Pancreas (tissue), 10 donors: Measurements from ENCODE around the gene LPAR1. TPM values are rescaled to one million over a fixed set of nuclear protein-coding genes. Genes with fewer than 3 reads are reported as not detected.
A peak's percentile ranks its signal among the peaks of the same experiment; 100 is the strongest.

ENCODE experiments used
- ATAC-seq, 4 donors: fragments of 200-7000 bp; cut with Tn5 transposase; one replicate each; pipeline versions ENCODE4 v1.8.0 to v1.9.1; 2020; ENCODE audit warnings: mild to moderate bottlenecking in 4 of 4, moderate library complexity in 4 of 4
- DNase-seq, 6 donors: peaks; one replicate each; pipeline ENCODE4 v3.0.0-alpha.2; 2020
- FAIRE-seq: peaks from 2 replicates; lab custom pipeline; 2012; peaks lifted over from hg19 to GRCh38; lab: Jason Lieb, UNC
- H3K27ac ChIP-seq, 4 donors: fragments of 200-600 bp; sonication (generic); 1 replicate in 3 of 4; 2 replicates in 1 of 4; pipeline versions ENCODE4 v1.5.0 to v1.8.0; 2020
- H3K27me3 ChIP-seq, 4 donors: fragments of 200-600 bp; one replicate each; pipeline ENCODE4 v1.8.0; 2021
- H3K36me3 ChIP-seq, 3 donors: fragments of 200-600 bp; sonication (generic) in 1 of 3; one replicate each; pipeline versions ENCODE4 v1.5.0 to v1.8.0; 2020 to 2021
- H3K4me1 ChIP-seq, 3 donors: fragments of 200-600 bp; one replicate each; pipeline ENCODE4 v1.8.0; 2021
- H3K4me3 ChIP-seq, 4 donors: fragments of 200-600 bp; sonication (generic) in 2 of 4; one replicate each; pipeline versions ENCODE4 v1.5.0 to v1.8.0; 2020 to 2021
- H3K9me3 ChIP-seq, 4 donors: fragments of 200-600 bp; one replicate each; pipeline ENCODE4 v1.8.0; 2021
- CTCF ChIP-seq, 4 donors: fragments of 200-600 bp; sonication (generic) in 3 of 4; IDR thresholded peaks; one replicate each; pipeline versions ENCODE4 v1.5.0 to v1.8.0; 2021; ENCODE audit warnings: antibody characterized with exemption in 4 of 4
- WGBS, 2 donors: extraction: QIAGEN DNeasy Blood & Tissue Kit; methylation state at CpG; one replicate each; pipeline ENCODE4 v1.1.7; 2013; 5-methylcytosine and 5-hydroxymethylcytosine counted together
- intact Hi-C, 3 donors: fragments of 100-400 bp; cut with DNase I; formaldehyde crosslinking; loops; one replicate each; pipeline versions ENCODE4 v1.11.1 to v1.14.2; 2022
- polyA plus RNA-seq, 2 donors: library from polyadenylated mRNA; stranded (reverse); fragments of 200-250 nt; gene quantifications; one replicate each; pipeline ENCODE4 v1.2.3, GENCODE V29; 2013
- total RNA-seq, 6 donors: library from RNA; stranded (reverse); fragmentation: NEBNext Ultra II Directional in 4 of 6; extraction: Animal tissue kit (Norgen Biotek cat#: 25700) in 4 of 6; gene quantifications; one replicate each; pipeline versions ENCODE4 v1.2.1 to v1.2.4, GENCODE V29; 2021 to 2023
- donor health status: healthy with polysubstance abuse.
- donor health status: DM: no; HTN: no; CAD: no; lungs with moderate emphysema.
- donor health status: DM: no; HTN: no; CAD: no.
- donor health status: control.
- donor health status: control.
- donor health status: Bipolar disorder and iron deficiency.
- donor health status: DM: yes; HTN: yes; CAD: no.
- donor health status: DM: no; HTN: no; CAD: no.
- donor health status: DM: no; HTN: no; CAD: no.
- donor health status: DM: yes; HTN: yes; CAD: no.

Gene LPAR1
- total and polyA plus RNA-seq, 8 donors, result 3.8 to 11.4 (median 5.2) TPM

DNA sequence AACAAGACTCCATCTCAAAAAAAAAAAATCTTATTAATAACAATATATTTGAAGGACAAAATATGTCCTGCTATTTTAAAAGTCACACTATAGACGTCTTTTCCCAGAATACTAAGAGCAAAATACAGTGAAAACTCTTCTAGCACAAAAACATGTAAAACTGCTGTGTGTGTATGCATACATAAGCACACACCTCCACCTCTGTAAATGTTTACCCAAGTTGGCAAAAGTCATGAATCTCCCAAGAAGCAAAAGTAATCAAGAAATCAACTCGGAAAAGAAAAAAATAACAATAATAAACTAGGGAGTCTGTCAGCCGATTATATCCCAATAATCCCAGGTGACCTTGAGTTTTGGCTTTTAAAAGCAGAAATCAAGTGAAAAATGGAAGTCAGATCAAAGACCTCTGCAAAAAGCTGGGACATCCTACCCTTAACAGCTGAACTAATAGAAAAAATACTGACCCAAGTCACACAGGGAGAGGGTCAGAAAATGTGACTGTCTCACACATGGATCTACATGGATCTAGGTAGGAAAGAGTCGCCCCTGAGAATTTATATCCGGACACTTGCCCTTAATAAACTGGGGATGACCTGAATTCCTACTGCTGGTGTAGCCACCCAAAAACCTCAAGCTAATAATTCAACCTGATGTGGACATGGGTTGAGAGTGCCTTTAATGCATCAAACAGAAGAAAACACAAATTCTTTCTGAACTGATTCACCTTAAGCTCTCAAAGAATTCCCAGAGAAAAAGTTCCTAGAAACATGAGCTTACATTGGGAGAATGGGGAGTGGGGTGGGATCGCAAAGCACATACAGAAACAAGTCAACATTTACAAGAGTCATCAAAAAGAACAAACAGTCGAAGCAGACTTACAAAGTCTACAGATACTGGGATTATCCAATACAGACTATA, 29.9 kb downstream of the LPAR1 start:
- Histone ChIP-seq H3K9me3 (no peaks in the 10 kb centered on the region), H3K4me1 (peaks cover 0 to 9% (median 5%) of the 10 kb centered on the region in 3 donors), H3K4me3 (no peak overlapping the region), H3K27ac (no peak overlapping the region), H3K27me3 (no peaks in the 10 kb centered on the region), H3K36me3 (no peaks in the 10 kb centered on the region)
- peak; percentile 47 for FAIRE-seq
- peak; percentile 69 to 86 (median 78) for ATAC-seq
- intact Hi-C loops, result no loop called here
- DNase-seq, result no peak
- WGBS, 2 donors, result 46 to 47% methylated on average over 7 of the region's 7 CpGs
- TF ChIP-seq CTCF (IDR thresholded peaks at IDR 0.05), result no peak

- TF ChIP-seq CTCF (IDR thresholded peaks at IDR 0.05), result no peak
- no peaks in the 10 kb centered on the region for H3K36me3 ChIP-seq
- FAIRE-seq, result no peak
- no peaks in the 10 kb centered on the region for H3K27me3 ChIP-seq
- no peaks in the 10 kb centered on the region for H3K9me3 ChIP-seq
- peaks cover 0 to 9% (median 0%) of the 10 kb centered on the region in 3 donors for H3K4me1 ChIP-seq
- no peak overlapping the region for H3K27ac ChIP-seq
- H3K4me3 ChIP-seq, result no peak overlapping the region
- DNase-seq, result no peak
- ATAC-seq, result peak in 1 of 4 donors; percentile 44
- WGBS, 2 donors, result 87% methylated on average over 1 of the region's 1 CpG
- intact Hi-C loops, result no loop called here
Measured at GRCh38 chr9:111005746-111006470, 32.4 kb downstream of the LPAR1 start.

DNA sequence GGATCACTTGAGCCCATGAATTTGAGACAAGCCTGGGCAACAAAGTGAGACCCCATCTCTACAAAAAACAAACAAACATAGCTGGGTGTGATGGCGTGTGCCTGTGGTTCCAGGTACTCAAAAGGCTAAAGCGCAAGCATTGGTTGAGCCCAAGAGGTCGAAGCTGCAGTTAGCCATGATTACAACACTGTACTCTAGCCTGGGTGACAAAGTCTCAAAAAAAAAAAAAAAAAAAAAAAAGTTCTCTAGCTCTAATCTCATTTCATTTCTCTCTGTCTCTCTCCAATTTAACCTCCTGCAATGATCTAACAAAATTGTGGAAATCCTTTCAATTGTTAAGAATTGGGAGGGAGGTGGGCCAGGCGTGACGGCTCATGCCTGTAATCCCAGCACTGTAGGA, 33.3 kb downstream of the LPAR1 start:
- ATAC-seq, result no peak
- WGBS, 2 donors, result 96% methylated on average over 5 of the region's 5 CpGs
- intact Hi-C loops, result no loop called here

GRCh38 chr9:111003182-111003581, 35.1 kb downstream of the LPAR1 start:
- ATAC-seq (no peak), FAIRE-seq (no peak), DNase-seq (no peak)
- Histone ChIP-seq H3K9me3 (no peaks in the 10 kb centered on the region), H3K4me3 (no peak overlapping the region), H3K4me1 (peaks cover 0 to under 1% (median 0%) of the 10 kb centered on the region in 3 donors), H3K36me3 (no peaks in the 10 kb centered on the region), H3K27ac (no peak overlapping the region), H3K27me3 (no peaks in the 10 kb centered on the region)
- TF ChIP-seq CTCF (IDR thresholded peaks at IDR 0.05), result no peak
- WGBS, 2 donors, result 95 to 97% methylated on average over 3 of the region's 3 CpGs
- intact Hi-C loops, result no loop called here

More for the DNA sequence above, 33.3 kb downstream of the LPAR1 start:
- peaks cover 0 to 6% (median 0%) of the 10 kb centered on the region in 3 donors for H3K4me1 ChIP-seq
- no peak overlapping the region for H3K4me3 ChIP-seq
- H3K9me3 ChIP-seq, result no peaks in the 10 kb centered on the region
- DNase-seq (no peak), FAIRE-seq (no peak)
- H3K27ac ChIP-seq, result no peak overlapping the region
- no peak for TF ChIP-seq CTCF (IDR thresholded peaks at IDR 0.05)
- no peaks in the 10 kb centered on the region for H3K27me3 ChIP-seq
- H3K36me3 ChIP-seq, result no peaks in the 10 kb centered on the region
